Measurements from ENCODE around the gene ANKRD40CL.
"Not testable (repeated sequence)": the region's sequence is repeated elsewhere in the genome, so short reads cannot be mapped to it uniquely, and the experiment has no call there.

Gene ANKRD40CL

DNA sequence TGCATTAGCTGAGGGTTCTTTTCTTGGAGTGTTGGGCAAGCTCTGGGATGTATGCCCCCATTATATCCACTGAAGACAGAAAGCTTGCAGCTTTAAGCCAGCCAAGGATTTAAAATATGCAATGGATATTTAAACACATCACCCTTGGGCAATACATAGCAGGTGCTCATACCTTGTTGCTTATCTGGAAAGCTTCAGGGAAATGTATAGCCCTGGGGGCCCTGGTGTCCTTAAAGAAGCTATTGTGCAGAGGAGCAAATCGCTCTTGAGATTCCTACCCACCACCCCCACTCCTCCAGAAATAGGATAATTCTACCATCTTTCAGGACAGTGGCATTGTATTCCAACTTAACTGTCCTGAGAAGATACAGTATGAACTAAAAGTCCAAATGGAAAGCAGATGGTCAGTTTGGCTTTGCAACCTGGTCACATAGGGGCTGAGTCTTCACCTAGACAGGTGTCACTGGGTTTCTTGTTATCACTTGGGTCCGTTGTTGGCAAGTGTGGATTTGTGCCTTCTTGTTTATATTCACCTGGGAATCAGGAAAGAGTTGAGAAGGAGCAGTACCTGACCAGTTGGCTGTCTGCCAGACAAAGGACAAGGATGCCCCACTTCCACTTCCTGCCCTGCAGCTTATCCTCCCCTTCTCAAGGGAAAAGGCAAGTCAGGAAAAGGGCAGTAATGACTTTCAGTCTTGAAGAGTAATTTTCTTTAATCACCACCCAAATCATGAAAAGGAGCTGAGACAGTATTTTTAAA lies 3.4 kb downstream of the ANKRD40CL start:
- FAIRE-seq (no peak), DNase-seq (ENCODE audit: low spot score) (no peak)

DNA sequence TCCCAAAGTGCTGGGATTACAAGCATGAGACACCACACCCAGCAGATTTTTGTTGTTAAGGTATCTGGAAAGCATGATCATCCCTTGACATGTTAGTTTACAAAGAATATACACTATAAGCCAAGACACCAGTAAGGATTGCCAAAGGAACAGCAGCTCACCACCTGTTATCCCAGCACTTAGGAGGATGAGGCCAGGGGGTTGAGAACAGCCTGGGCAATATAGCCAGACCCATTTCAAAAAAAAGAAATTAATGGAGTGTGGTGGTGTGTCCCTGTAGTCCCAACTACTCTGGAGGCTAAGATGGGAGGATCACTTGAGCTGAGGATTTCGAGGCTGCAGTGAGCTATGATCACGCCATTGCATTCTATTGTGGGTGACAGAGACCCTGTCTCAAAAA lies 5.1 kb downstream of the ANKRD40CL start:
- FAIRE-seq = no peak
- DNase-seq (ENCODE audit: low spot score) = no peak

- no peak for FAIRE-seq
- no peak for DNase-seq (ENCODE audit: low spot score)
Observed at GRCh38 chr17:50758989-50759544, 8.3 kb downstream of the ANKRD40CL start.

DNA sequence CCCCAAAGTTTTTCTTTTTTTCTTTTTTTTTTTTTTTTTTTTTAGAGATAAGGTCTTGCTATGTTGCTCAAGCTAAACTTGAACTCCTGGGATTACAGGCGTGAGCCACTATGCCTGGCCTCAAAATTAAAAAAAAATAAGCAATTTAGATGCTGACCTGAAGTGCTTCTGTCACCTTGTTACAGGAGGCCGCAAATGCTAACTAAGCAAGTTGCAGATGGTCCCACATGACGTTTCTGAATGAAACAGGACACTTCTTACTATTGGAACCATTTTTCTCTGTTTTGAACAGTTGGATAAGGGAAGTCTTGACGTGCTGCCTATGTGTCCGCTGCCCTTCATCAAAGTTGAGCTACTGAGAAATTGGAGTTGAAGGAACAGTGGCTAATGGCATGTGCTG lies 8.8 kb downstream of the ANKRD40CL start:
- no peak for FAIRE-seq
- no peak for DNase-seq (ENCODE audit: low spot score)

- no peak for DNase-seq (ENCODE audit: low spot score)
- FAIRE-seq = no peak
Observed at GRCh38 chr17:50754521-50754920, 12.8 kb downstream of the ANKRD40CL start.

- no peak for FAIRE-seq
- DNase-seq (ENCODE audit: low spot score) = no peak
Observed at GRCh38 chr17:50749245-50749644, 18.1 kb downstream of the ANKRD40CL start.

- FAIRE-seq (no peak), DNase-seq (ENCODE audit: low spot score) (no peak)
Observed at GRCh38 chr17:50745631-50746030, 21.7 kb downstream of the ANKRD40CL start.

DNA sequence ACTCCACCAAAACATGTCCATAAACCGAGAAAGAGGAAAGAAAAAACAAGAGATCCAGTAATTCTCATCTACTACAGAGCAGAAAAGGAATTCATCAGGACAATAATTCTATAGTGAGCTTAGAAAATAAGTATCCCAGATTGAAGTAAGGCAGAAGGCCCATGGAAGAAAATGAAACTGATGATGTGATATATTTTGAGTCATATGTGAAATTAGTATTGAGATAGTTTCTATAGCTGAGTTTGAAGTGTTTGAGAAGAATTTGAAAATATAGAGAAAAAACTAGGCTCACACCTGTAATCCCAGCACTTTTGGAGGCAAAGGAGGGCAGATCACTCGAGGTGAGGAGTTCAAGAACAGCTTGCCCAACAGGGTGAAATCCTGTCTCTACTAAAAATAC lies 28.2 kb downstream of the ANKRD40CL start:
- FAIRE-seq (no peak), DNase-seq (ENCODE audit: low spot score) (no peak)

DNA sequence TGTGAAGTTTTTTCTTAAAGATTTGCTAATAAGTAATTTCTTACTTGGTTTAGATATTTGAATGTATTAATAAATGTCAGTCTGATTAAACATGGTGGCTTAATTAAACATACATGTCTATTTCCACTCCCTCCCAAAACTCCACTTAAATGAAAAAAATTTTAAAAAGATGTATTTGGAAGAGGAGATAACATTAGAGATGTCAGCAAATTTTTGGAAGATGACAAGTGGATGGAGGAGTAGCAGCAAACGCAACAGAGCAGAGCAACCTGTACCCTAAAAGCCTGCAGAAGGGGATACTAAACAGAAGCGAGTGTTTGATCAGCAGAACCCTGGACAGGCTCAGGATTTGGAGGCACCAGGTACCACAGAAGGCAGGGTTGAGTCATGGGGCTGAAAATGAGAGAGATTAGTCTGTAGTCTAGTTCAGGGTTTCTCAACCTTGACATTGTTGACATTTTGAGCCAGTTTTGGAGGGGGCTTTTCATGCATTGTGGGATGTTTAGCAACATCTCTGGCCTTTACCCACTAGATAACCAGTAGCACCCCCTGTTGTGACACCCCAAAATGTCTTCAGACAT lies 30.1 kb downstream of the ANKRD40CL start:
- DNase-seq (ENCODE audit: low spot score) = no peak
- FAIRE-seq = no peak

- DNase-seq (ENCODE audit: low spot score) (no peak), FAIRE-seq (no peak)
Observed at GRCh38 chr17:50735287-50735686, 32.0 kb downstream of the ANKRD40CL start.

- DNase-seq (ENCODE audit: low spot score) = no peak
- FAIRE-seq = no peak
Observed at GRCh38 chr17:50731575-50732460, 35.5 kb downstream of the ANKRD40CL start.

- no peak for FAIRE-seq
Observed at GRCh38 chr17:50728881-50729765, 38.2 kb downstream of the ANKRD40CL start.

DNA sequence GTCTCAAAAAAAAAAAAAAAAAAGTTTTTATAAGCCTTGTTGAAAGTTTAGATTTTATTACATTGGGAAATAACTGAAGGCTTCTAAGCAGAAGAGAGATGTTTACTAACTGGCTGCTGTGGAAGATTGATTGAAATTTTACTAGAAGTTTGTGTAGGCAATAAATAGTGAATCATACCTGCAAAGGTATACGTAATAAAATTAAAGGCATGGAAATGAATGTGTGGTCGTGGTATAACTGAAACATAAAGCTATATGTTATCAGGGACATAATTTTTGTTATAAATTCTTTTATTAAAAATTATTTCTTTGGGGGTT lies 39.2 kb downstream of the ANKRD40CL start:
- DNase-seq (ENCODE audit: low spot score) (no peak), FAIRE-seq (no peak)

More at GRCh38 chr17:50728881-50729765, 38.2 kb downstream of the ANKRD40CL start:
- no peak for DNase-seq (ENCODE audit: low spot score)

GRCh38 chr17:50725769-50726655 lies 41.3 kb downstream of the ANKRD40CL start:
- FAIRE-seq (no peak), DNase-seq (ENCODE audit: low spot score) (no peak)

DNA sequence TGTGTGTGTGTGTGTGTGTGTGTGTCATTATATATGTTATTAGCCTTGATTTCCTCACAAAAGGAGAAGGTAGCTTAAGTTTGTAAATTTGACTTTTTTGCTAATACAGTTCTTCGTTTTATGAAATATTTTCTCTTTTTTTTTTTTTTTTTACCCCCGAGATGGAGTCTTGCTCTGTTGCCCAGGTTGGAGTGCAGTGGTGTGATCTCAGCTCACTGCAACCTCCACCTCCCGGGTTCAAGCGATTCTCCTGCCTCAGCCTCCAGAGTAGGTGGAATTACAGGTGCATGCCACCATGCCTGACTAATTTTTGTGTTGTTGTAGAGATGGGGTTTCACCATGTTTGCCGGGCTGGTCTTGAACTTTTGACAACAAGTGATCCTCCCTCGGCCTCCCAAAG lies 42.7 kb downstream of the ANKRD40CL start:
- not testable (repeated sequence) for FAIRE-seq; DNase-seq (ENCODE audit: low spot score)

DNA sequence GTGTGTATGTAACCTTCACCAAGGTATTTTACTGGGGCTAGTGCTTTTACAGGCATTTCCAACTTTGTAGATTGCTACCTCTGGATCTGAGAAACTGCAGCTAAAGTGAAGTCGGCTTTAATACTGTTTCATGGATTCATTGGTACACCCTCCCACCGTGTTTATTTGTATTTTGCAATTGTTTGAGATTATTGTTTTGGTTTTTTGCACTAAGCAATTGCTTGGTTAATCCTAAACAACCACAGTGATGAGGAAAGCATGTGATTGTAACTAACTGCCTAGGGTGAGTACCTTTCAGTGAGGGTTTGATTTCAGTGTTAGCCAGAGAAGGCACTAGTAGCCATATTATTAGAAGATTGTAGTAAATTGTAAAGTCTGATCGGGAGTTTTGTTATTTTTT lies 44.6 kb downstream of the ANKRD40CL start:
- DNase-seq (ENCODE audit: low spot score) (no peak), FAIRE-seq (no peak)

- FAIRE-seq = no peak
Observed at GRCh38 chr17:50721194-50722010, 45.9 kb downstream of the ANKRD40CL start.

GRCh38 chr17:50719924-50720794 lies 47.2 kb downstream of the ANKRD40CL start:
- FAIRE-seq = no peak

More at GRCh38 chr17:50721194-50722010, 45.9 kb downstream of the ANKRD40CL start:
- DNase-seq (ENCODE audit: low spot score) = no peak

More at GRCh38 chr17:50719924-50720794, 47.2 kb downstream of the ANKRD40CL start:
- no peak for DNase-seq (ENCODE audit: low spot score)
